ENCODE results near the gene SPARC. TPM values are rescaled to one million over a fixed set of nuclear protein-coding genes. Genes with fewer than 3 reads are reported as not detected.

Gene SPARC
- total RNA-seq, 2 experiments from 2014 or later: 0.78 to 0.80 TPM

GRCh38 chr5:151722546-151722945, 35.8 kb upstream of the SPARC start:
- H3K4me3 ChIP-seq (ENCODE audit: low read length): no peak overlapping the region
- DNase-seq (no peak), ATAC-seq (ENCODE audit: poor library complexity) (no peak)
- H3K36me3 ChIP-seq (ENCODE audit: insufficient read depth, low read length): no peaks in the 10 kb centered on the region
- ChIA-PET CTCF (no interaction called here), POLR2A (no interaction called here)
- H3K4me3 Mint-ChIP-seq: no peak overlapping the region
- H3K27ac ChIP-seq (ENCODE audit: low read depth in 1 of 2, low read length in 2 of 2): no peak overlapping the region
- H3K27me3 Mint-ChIP-seq: no peaks in the 10 kb centered on the region
- no peaks in the 10 kb centered on the region for H3K27me3 ChIP-seq (ENCODE audit: control insufficient read depth in 1 of 2, insufficient read depth in 2 of 2, low read length in 2 of 2)
- H3K4me1 Mint-ChIP-seq (ENCODE audit: low read depth): no peaks in the 10 kb centered on the region
- peaks cover under 1% of the 10 kb centered on the region for H3K36me3 Mint-ChIP-seq (ENCODE audit: low read depth)
- no peaks in the 10 kb centered on the region for H3K9me3 Mint-ChIP-seq
- no peaks in the 10 kb centered on the region for H3K9me3 ChIP-seq (ENCODE audit: control insufficient read depth in 1 of 2, insufficient read depth in 1 of 2, low read length in 2 of 2)
- no peak for TF ChIP-seq CTCF (IDR thresholded peaks at IDR 0.05)
- H3K27ac Mint-ChIP-seq: no peak overlapping the region
- H3K4me1 ChIP-seq (ENCODE audit: insufficient read depth, low read length): no peaks in the 10 kb centered on the region
- intact Hi-C loops (cut with DNase I, micrococcal nuclease): no loop called here

- ATAC-seq (ENCODE audit: poor library complexity) (no peak), DNase-seq (no peak)
- Histone ChIP-seq H3K4me3 (ENCODE audit: low read length) (no peak overlapping the region), H3K4me1 (ENCODE audit: insufficient read depth, low read length) (no peaks in the 10 kb centered on the region), H3K9me3 (ENCODE audit: control insufficient read depth in 1 of 2, insufficient read depth in 1 of 2, low read length in 2 of 2) (no peaks in the 10 kb centered on the region), H3K27ac (ENCODE audit: low read depth in 1 of 2, low read length in 2 of 2) (no peak overlapping the region), H3K36me3 (ENCODE audit: insufficient read depth, low read length) (no peaks in the 10 kb centered on the region), H3K27me3 (ENCODE audit: control insufficient read depth in 1 of 2, insufficient read depth in 2 of 2, low read length in 2 of 2) (no peaks in the 10 kb centered on the region)
- H3K27ac Mint-ChIP-seq: no peak overlapping the region
- ChIA-PET POLR2A (no interaction called here), CTCF (no interaction called here)
- intact Hi-C loops (cut with DNase I, micrococcal nuclease): no loop called here
- H3K4me3 Mint-ChIP-seq: no peak overlapping the region
- no peaks in the 10 kb centered on the region for H3K36me3 Mint-ChIP-seq (ENCODE audit: low read depth)
- no peaks in the 10 kb centered on the region for H3K4me1 Mint-ChIP-seq (ENCODE audit: low read depth)
- H3K27me3 Mint-ChIP-seq: no peaks in the 10 kb centered on the region
- no peaks in the 10 kb centered on the region for H3K9me3 Mint-ChIP-seq
- no peak for TF ChIP-seq CTCF (IDR thresholded peaks at IDR 0.05)
Observed at GRCh38 chr5:151721812-151722391, 35.2 kb upstream of the SPARC start.

GRCh38 chr5:151721087-151721646, 34.5 kb upstream of the SPARC start:
- H3K27me3 Mint-ChIP-seq: peaks cover 1% of the 10 kb centered on the region
- no peaks in the 10 kb centered on the region for H3K27me3 ChIP-seq (ENCODE audit: control insufficient read depth in 1 of 2, insufficient read depth in 2 of 2, low read length in 2 of 2)
- no peak for TF ChIP-seq CTCF (IDR thresholded peaks at IDR 0.05)
- ChIA-PET POLR2A (no interaction called here), CTCF (no interaction called here)
- H3K4me3 ChIP-seq (ENCODE audit: low read length): no peak overlapping the region
- H3K4me3 Mint-ChIP-seq: no peak overlapping the region
- H3K27ac ChIP-seq (ENCODE audit: low read depth in 1 of 2, low read length in 2 of 2): no peak overlapping the region
- no peak for DNase-seq
- intact Hi-C loops (cut with DNase I, micrococcal nuclease): no loop called here
- no peaks in the 10 kb centered on the region for H3K4me1 Mint-ChIP-seq (ENCODE audit: low read depth)
- no peaks in the 10 kb centered on the region for H3K9me3 ChIP-seq (ENCODE audit: control insufficient read depth in 1 of 2, insufficient read depth in 1 of 2, low read length in 2 of 2)
- ATAC-seq (ENCODE audit: poor library complexity): no peak
- H3K36me3 ChIP-seq (ENCODE audit: insufficient read depth, low read length): no peaks in the 10 kb centered on the region
- no peaks in the 10 kb centered on the region for H3K9me3 Mint-ChIP-seq
- H3K27ac Mint-ChIP-seq: no peak overlapping the region
- no peaks in the 10 kb centered on the region for H3K4me1 ChIP-seq (ENCODE audit: insufficient read depth, low read length)
- no peaks in the 10 kb centered on the region for H3K36me3 Mint-ChIP-seq (ENCODE audit: low read depth)

Measured in CD4-positive, alpha-beta T cell (primary cell).